ENCODE data around the gene UNC5CL. TPM values are rescaled to one million over a fixed set of nuclear protein-coding genes. Genes with fewer than 3 reads are reported as not detected.

Gene UNC5CL
- total RNA-seq, 4 donors from 2014 or later: 1.1 to 1.7 (median 1.7) TPM; not detected in 1

GRCh38 chr6:40999569-40999968 is 39.5 kb downstream of the UNC5CL start:
- TF ChIP-seq CTCF (IDR thresholded peaks at IDR 0.05; ENCODE audit: low read depth): no peak

- no peak for TF ChIP-seq CTCF (IDR thresholded peaks at IDR 0.05; ENCODE audit: low read depth)
Observed at GRCh38 chr6:40998661-40999060, 40.4 kb downstream of the UNC5CL start.

- no peak for TF ChIP-seq CTCF (IDR thresholded peaks at IDR 0.05; ENCODE audit: low read depth)
Observed at GRCh38 chr6:40997234-40997957, 41.6 kb downstream of the UNC5CL start.

- no peak for TF ChIP-seq CTCF (IDR thresholded peaks at IDR 0.05; ENCODE audit: low read depth)
Observed at GRCh38 chr6:40996591-40997233, 42.3 kb downstream of the UNC5CL start.

- no peak for TF ChIP-seq CTCF (IDR thresholded peaks at IDR 0.05; ENCODE audit: low read depth)
Observed at GRCh38 chr6:40992746-40993145, 46.3 kb downstream of the UNC5CL start.

- TF ChIP-seq CTCF (IDR thresholded peaks at IDR 0.05; ENCODE audit: low read depth): no peak
Observed at GRCh38 chr6:40990301-40990700, 48.7 kb downstream of the UNC5CL start.
